ENCODE results near the gene FCHSD2.

DNA sequence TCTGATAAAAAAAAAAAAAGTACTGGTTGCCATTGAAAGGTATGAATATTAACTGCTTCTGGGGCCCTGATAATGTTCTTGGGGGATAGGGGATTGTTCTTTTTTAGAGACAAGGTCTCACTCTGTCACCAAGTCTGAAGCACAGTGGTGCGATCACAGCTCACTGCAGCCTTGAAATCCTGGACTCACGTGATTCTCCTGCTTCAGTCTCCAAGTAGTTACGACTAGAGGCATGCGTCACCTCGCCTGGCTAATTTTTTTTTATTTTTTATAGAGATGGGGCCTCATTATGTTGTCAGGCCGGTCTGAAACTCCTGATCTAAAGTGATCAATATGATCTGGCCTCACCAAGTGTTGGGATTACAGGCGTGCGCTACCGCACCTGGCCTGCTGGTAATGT lies 63.5 kb downstream of the FCHSD2 start:
- no peak for TF ChIP-seq POLR2A (IDR thresholded peaks at IDR 0.05)
- TF ChIP-seq, protein P1, sequence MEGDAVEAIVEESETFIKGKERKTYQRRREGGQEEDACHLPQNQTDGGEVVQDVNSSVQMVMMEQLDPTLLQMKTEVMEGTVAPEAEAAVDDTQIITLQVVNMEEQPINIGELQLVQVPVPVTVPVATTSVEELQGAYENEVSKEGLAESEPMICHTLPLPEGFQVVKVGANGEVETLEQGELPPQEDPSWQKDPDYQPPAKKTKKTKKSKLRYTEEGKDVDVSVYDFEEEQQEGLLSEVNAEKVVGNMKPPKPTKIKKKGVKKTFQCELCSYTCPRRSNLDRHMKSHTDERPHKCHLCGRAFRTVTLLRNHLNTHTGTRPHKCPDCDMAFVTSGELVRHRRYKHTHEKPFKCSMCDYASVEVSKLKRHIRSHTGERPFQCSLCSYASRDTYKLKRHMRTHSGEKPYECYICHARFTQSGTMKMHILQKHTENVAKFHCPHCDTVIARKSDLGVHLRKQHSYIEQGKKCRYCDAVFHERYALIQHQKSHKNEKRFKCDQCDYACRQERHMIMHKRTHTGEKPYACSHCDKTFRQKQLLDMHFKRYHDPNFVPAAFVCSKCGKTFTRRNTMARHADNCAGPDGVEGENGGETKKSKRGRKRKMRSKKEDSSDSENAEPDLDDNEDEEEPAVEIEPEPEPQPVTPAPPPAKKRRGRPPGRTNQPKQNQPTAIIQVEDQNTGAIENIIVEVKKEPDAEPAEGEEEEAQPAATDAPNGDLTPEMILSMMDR (IDR thresholded peaks at IDR 0.05): no peak
